ENCODE data around the gene PRR4.

PRR4 gene

DNA sequence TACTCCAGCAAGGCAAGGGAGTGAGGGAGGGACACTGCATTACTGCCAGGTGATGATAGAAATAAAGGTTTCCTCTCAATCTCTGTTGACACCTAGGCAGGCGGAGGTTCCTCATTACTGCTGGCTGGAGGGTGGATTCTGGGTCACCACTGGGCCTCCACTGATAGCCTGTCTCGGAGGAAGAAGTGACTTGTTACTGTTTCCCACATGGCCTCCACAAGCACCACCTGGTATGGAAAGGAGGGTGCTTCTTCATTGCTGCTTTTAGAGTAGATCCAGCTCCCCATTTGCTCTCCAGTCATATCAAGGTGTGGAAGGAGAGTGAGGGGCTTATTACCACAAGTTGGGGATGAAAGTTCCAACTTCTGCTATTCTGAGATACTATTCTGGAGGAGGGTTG is 6.4 kb downstream of the PRR4 start:
- POLR2A ChIA-PET, result no interaction called here

GRCh38 chr12:10838461-10838860 is 10.8 kb downstream of the PRR4 start:
- CTCF ChIA-PET, result no interaction called here
- H3K4me1 ChIP-seq (ENCODE audit: control insufficient read depth, insufficient read depth, low read length), result no peaks in the 10 kb centered on the region
- POLR2A ChIA-PET, result no interaction called here

More for the DNA sequence above, 6.4 kb downstream of the PRR4 start:
- TF ChIP-seq SP2 (tag by site-specific recombination; IDR thresholded peaks at IDR 0.05) (no peak), ZNF121 (tag by site-specific recombination; IDR thresholded peaks at IDR 0.05) (no peak), GLIS1 (tag by site-specific recombination; IDR thresholded peaks at IDR 0.05) (no peak), ZIC2 (tag by site-specific recombination; IDR thresholded peaks at IDR 0.05) (no peak), ZNF791 (tag by site-specific recombination; IDR thresholded peaks at IDR 0.05) (no peak), ZNF354C (tag by site-specific recombination; IDR thresholded peaks at IDR 0.05; ENCODE audit: borderline replicate concordance, low read depth) (no peak), ZNF169 (tag by site-specific recombination; IDR thresholded peaks at IDR 0.05) (no peak), YY1 (tag by site-specific recombination; IDR thresholded peaks at IDR 0.05) (no peak)
- TF ChIP-seq, protein P1, sequence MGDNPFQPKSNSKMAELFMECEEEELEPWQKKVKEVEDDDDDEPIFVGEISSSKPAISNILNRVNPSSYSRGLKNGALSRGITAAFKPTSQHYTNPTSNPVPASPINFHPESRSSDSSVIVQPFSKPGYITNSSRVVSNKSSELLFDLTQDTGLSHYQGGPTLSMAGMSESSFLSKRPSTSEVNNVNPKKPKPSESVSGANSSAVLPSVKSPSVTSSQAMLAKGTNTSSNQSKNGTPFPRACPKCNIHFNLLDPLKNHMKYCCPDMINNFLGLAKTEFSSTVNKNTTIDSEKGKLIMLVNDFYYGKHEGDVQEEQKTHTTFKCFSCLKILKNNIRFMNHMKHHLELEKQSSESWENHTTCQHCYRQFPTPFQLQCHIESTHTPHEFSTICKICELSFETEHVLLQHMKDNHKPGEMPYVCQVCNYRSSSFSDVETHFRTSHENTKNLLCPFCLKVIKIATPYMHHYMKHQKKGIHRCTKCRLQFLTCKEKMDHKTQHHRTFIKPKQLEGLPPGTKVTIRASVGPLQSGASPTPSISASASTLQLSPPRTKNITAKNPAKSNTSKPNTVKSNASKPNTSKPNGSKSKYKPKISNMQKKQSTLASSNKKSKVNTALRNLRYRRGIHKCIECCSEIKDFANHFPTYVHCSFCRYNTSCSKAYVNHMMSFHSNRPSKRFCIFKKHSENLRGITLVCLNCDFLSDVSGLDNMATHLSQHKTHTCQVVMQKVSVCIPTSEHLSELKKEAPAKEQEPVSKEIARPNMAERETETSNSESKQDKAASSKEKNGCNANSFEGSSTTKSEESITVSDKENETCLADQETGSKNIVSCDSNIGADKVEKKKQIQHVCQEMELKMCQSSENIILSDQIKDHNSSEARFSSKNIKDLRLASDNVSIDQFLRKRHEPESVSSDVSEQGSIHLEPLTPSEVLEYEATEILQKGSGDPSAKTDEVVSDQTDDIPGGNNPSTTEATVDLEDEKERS (tag by site-specific recombination; IDR thresholded peaks at IDR 0.05), result no peak
- TF ChIP-seq, protein P2, sequence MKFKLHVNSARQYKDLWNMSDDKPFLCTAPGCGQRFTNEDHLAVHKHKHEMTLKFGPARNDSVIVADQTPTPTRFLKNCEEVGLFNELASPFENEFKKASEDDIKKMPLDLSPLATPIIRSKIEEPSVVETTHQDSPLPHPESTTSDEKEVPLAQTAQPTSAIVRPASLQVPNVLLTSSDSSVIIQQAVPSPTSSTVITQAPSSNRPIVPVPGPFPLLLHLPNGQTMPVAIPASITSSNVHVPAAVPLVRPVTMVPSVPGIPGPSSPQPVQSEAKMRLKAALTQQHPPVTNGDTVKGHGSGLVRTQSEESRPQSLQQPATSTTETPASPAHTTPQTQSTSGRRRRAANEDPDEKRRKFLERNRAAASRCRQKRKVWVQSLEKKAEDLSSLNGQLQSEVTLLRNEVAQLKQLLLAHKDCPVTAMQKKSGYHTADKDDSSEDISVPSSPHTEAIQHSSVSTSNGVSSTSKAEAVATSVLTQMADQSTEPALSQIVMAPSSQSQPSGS (tag by site-specific recombination; IDR thresholded peaks at IDR 0.05; ENCODE audit: low read depth), result no peak
- Histone ChIP-seq H3K4me1 (ENCODE audit: control insufficient read depth, insufficient read depth, low read length) (no peaks in the 10 kb centered on the region), H3K36me3 (ENCODE audit: control insufficient read depth in 2 of 2, insufficient read depth in 1 of 2, low read length in 2 of 2) (peaks cover 0 to 4% of the 10 kb centered on the region in 2 experiments; a peak in 1 of 3 replicates), H3K27ac (ENCODE audit: extremely low read depth, low read depth, low read length) (no peak overlapping the region), H3K9me3 (ENCODE audit: control insufficient read depth, insufficient read depth, low read depth, low read length) (no peaks in the 10 kb centered on the region), H3K4me3 (ENCODE audit: low read depth, low read length) (no peak overlapping the region)
- CTCF ChIA-PET, result no interaction called here

More at GRCh38 chr12:10838461-10838860, 10.8 kb downstream of the PRR4 start:
- TF ChIP-seq, protein P3, sequence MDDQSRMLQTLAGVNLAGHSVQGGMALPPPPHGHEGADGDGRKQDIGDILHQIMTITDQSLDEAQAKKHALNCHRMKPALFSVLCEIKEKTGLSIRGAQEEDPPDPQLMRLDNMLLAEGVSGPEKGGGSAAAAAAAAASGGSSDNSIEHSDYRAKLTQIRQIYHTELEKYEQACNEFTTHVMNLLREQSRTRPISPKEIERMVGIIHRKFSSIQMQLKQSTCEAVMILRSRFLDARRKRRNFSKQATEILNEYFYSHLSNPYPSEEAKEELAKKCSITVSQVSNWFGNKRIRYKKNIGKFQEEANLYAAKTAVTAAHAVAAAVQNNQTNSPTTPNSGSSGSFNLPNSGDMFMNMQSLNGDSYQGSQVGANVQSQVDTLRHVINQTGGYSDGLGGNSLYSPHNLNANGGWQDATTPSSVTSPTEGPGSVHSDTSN (CRISPR knock-in tag; IDR thresholded peaks at IDR 0.05), result no peak
- TF ChIP-seq MYNN (tag by site-specific recombination; IDR thresholded peaks at IDR 0.05; ENCODE audit: borderline replicate concordance) (no peak), ZNF518A (tag by site-specific recombination; conservative IDR thresholded peaks at IDR 0.05; ENCODE audit: low read depth) (no peak), REPIN1 (tag by site-specific recombination; IDR thresholded peaks at IDR 0.05; ENCODE audit: low read depth) (no peak), ZNF174 (tag by site-specific recombination; IDR thresholded peaks at IDR 0.05) (no peak), ZNF596 (tag by site-specific recombination; IDR thresholded peaks at IDR 0.05) (no peak)
- H3K4me3 ChIP-seq (ENCODE audit: low read depth, low read length), result no peak overlapping the region
- H3K27ac ChIP-seq (ENCODE audit: extremely low read depth, low read depth, low read length), result no peak overlapping the region
- peaks cover 0 to 4% of the 10 kb centered on the region in 2 experiments; a peak in 1 of 3 replicates for H3K36me3 ChIP-seq (ENCODE audit: control insufficient read depth in 2 of 2, insufficient read depth in 1 of 2, low read length in 2 of 2)
- H3K9me3 ChIP-seq (ENCODE audit: control insufficient read depth, insufficient read depth, low read depth, low read length), result no peaks in the 10 kb centered on the region

Measured in HEK293 (cell line).